Hepatocyte (in vitro differentiated cells): ENCODE data around the gene HSPA12A. TPM values are rescaled to one million over a fixed set of nuclear protein-coding genes. Genes with fewer than 3 reads are reported as not detected.

Source experiments
- DNase-seq: peaks from one replicate; pipeline ENCODE4 v3.0.0-alpha.2; 2016; ENCODE audit warnings: low spot score
- H2AFZ ChIP-seq: fragments of 200-600 bp; sonication (generic); 2 replicates; pipeline ENCODE4 v1.6.0; 2016; ENCODE audit warnings: antibody characterized with exemption, mild to moderate bottlenecking
- H3K27ac ChIP-seq: fragments of 200-600 bp; sonication (generic); 2 replicates; pipeline ENCODE4 v1.5.1; 2016; ENCODE audit warnings: mild to moderate bottlenecking
- H3K27me3 ChIP-seq: fragments of 200-600 bp; sonication (generic); 2 replicates; pipeline ENCODE4 v1.6.1; 2016
- H3K36me3 ChIP-seq: fragments of 200-600 bp; sonication (generic); replicated peaks from 2 replicates; pipeline ENCODE4 v1.5.1; 2016; ENCODE audit warnings: low read depth; ENCODE audit not compliant: insufficient read depth
- H3K4me1 ChIP-seq: fragments of 200-600 bp; sonication (generic); 2 replicates; pipeline ENCODE4 v1.5.1; 2016; ENCODE audit warnings: mild to moderate bottlenecking, moderate library complexity; ENCODE audit not compliant: insufficient read depth
- H3K4me2 ChIP-seq: fragments of 200-600 bp; sonication (generic); 2 replicates; pipeline ENCODE4 v1.6.0; 2016
- H3K4me3 ChIP-seq: fragments of 200-600 bp; sonication (generic); 2 replicates; pipeline ENCODE4 v1.5.1; 2016; ENCODE audit warnings: mild to moderate bottlenecking
- H3K79me2 ChIP-seq: fragments of 200-600 bp; sonication (generic); 2 replicates; pipeline ENCODE4 v1.6.0; 2017; ENCODE audit warnings: mild to moderate bottlenecking
- H3K9me2 ChIP-seq: fragments of 200-600 bp; sonication (generic); replicated peaks from 2 replicates; pipeline ENCODE4 v1.6.0; 2017; ENCODE audit warnings: mild to moderate bottlenecking; ENCODE audit not compliant: insufficient read depth
- H3K9me3 ChIP-seq: fragments of 200-600 bp; sonication (generic); 2 replicates; pipeline ENCODE4 v1.5.1; 2016; ENCODE audit warnings: low read depth, mild to moderate bottlenecking
- H4K20me1 ChIP-seq: fragments of 200-600 bp; sonication (generic); 2 replicates; pipeline ENCODE4 v1.6.0; 2016; ENCODE audit warnings: mild to moderate bottlenecking; ENCODE audit not compliant: insufficient read depth, poor library complexity, severe bottlenecking
- EZH2 ChIP-seq: fragments of 200-600 bp; sonication (generic); IDR thresholded peaks from 2 replicates; pipeline ENCODE4 v1.6.1; 2016; ENCODE audit warnings: antibody characterized with exemption, mild to moderate bottlenecking, borderline replicate concordance
- EZH2phosphoT487 ChIP-seq: fragments of 200-600 bp; sonication (generic); IDR thresholded peaks from one replicate; pipeline ENCODE4 v1.6.1; 2018; ENCODE audit warnings: antibody characterized with exemption, mild to moderate bottlenecking, low read depth, moderate library complexity; ENCODE audit not compliant: unreplicated experiment, severe bottlenecking
- WGBS: methylation state at CpG from one replicate; pipeline ENCODE4 v1.1.6; 2016; ENCODE audit warnings: low lambda C conversion rate; ENCODE audit errors: missing lambda C conversion rate; 5-methylcytosine and 5-hydroxymethylcytosine counted together
- polyA plus RNA-seq: library from polyadenylated mRNA; unstranded; fragments of >200 nt; fragmentation: Nextera tagmentation; extraction: Ambion mirVana; gene quantifications from 2 replicates; pipeline ENCODE4 v1.2.1, GENCODE V29; 2016
- total RNA-seq: library from RNA; depleted of rRNA; stranded (reverse); fragments of >200 nt; gene quantifications from 2 replicates; pipeline ENCODE4 v1.2.3, GENCODE V29; 2014
- TF ChIP-seq, protein P1 (sequence below): fragments of 200-600 bp; sonication (generic); IDR thresholded peaks from 2 replicates; pipeline ENCODE4 v1.5.1; 2016; ENCODE audit warnings: antibody characterized with exemption, mild to moderate bottlenecking; ENCODE audit not compliant: poor library complexity

The HSPA12A gene
- total and polyA plus RNA-seq, 2 experiments from 2014 or later = 8.7 to 9.9 TPM

DNA sequence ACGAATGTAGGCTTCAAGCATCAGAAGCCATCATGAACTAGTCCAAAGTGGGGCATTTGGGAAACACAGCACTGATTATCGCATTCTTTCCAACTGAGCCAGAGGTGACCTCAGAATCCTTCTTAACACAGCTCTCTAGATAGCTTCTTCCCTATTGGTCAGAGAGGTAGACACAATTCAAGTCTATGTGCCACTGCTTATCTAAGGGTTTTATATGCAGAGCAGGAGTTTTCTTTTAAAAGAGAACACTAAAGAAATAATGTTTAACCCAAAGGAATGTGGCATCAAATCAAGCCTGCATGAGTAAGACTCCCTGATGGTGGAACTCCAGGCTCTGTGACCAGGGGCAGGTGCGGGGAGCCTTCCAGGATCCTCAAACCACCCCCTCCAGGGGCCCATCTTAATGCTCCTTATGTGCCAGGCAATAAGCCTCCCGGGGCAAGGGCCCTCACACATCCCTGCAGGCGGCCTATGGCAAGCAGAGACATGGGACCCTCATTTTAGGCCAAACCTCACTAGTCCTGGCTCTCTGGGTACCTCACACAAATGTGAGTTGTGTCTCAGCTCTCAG lies 13.8 kb downstream of the HSPA12A start:
- Histone ChIP-seq H3K4me1 (peaks cover 3% of the 10 kb centered on the region), H3K36me3 (no peaks in the 10 kb centered on the region), H3K79me2 (no peaks in the 10 kb centered on the region), H3K9me3 (no peaks in the 10 kb centered on the region), H3K4me2 (no peak overlapping the region), H3K27ac (no peak overlapping the region), H3K27me3 (no peaks in the 10 kb centered on the region), H3K9me2 (no peaks in the 10 kb centered on the region), H3K4me3 (no peak overlapping the region), H4K20me1 (no peaks in the 10 kb centered on the region), H2AFZ (no peak overlapping the region)
- no peak for TF ChIP-seq EZH2
- TF ChIP-seq, protein P1, sequence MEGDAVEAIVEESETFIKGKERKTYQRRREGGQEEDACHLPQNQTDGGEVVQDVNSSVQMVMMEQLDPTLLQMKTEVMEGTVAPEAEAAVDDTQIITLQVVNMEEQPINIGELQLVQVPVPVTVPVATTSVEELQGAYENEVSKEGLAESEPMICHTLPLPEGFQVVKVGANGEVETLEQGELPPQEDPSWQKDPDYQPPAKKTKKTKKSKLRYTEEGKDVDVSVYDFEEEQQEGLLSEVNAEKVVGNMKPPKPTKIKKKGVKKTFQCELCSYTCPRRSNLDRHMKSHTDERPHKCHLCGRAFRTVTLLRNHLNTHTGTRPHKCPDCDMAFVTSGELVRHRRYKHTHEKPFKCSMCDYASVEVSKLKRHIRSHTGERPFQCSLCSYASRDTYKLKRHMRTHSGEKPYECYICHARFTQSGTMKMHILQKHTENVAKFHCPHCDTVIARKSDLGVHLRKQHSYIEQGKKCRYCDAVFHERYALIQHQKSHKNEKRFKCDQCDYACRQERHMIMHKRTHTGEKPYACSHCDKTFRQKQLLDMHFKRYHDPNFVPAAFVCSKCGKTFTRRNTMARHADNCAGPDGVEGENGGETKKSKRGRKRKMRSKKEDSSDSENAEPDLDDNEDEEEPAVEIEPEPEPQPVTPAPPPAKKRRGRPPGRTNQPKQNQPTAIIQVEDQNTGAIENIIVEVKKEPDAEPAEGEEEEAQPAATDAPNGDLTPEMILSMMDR = no peak
- no peak for TF ChIP-seq EZH2phosphoT487
- 73% methylated on average over 5 of the region's 5 CpGs for WGBS
- DNase-seq = no peak

DNA sequence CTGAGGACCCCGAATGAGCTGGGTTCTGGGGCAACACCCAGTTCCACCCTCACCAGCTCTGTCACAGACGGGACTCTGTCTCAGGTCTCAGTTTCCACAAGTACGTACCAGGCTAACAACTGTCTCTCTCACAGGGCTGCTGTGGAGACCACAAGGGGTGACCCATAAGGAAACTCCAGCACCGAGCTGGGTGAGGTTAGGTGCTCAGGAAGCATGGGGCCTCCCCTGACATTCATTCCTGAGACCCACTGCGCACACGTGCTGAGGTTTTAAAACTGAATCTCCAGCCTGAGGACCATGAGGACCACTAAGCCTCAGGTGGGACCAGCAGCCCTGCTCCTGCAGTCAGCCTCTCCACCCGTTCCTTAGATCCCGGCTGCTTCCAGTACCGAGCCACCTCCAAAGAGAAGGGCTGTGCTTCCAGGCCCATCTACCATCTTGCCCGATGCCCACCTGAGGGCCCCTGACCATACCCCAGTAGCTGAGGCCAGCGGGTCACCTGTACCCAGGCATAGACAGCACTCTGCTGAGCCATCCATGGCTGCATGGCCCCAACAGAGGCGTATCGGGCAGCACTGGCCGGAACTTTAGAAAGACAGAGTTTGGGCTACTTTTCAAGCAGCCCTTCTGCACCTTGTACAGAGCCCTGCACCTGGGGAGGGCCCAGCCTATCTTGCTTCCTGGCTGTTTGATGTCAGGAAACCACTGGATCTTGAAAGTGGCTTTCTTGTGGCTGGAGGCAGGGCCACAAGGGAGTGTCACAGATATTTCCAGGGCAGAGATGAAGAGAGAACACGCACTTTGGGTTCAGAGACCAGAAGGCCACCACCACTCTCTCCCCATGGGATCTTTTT lies 18.7 kb downstream of the HSPA12A start:
- no peak for DNase-seq
- H3K9me2 ChIP-seq = no peaks in the 10 kb centered on the region
- no peak overlapping the region for H2AFZ ChIP-seq
- no peaks in the 10 kb centered on the region for H4K20me1 ChIP-seq
- H3K9me3 ChIP-seq = no peaks in the 10 kb centered on the region
- H3K79me2 ChIP-seq = no peaks in the 10 kb centered on the region
- TF ChIP-seq, protein P1 = no peak
- TF ChIP-seq EZH2phosphoT487 = no peak
- no peak for TF ChIP-seq EZH2
- WGBS = 93% methylated on average over 15 of the region's 15 CpGs
- no peak overlapping the region for H3K4me2 ChIP-seq
- H3K36me3 ChIP-seq = no peaks in the 10 kb centered on the region
- no peaks in the 10 kb centered on the region for H3K27me3 ChIP-seq
- peaks cover 26% of the 10 kb centered on the region for H3K4me1 ChIP-seq
- no peak overlapping the region for H3K27ac ChIP-seq
- H3K4me3 ChIP-seq = no peak overlapping the region

DNA sequence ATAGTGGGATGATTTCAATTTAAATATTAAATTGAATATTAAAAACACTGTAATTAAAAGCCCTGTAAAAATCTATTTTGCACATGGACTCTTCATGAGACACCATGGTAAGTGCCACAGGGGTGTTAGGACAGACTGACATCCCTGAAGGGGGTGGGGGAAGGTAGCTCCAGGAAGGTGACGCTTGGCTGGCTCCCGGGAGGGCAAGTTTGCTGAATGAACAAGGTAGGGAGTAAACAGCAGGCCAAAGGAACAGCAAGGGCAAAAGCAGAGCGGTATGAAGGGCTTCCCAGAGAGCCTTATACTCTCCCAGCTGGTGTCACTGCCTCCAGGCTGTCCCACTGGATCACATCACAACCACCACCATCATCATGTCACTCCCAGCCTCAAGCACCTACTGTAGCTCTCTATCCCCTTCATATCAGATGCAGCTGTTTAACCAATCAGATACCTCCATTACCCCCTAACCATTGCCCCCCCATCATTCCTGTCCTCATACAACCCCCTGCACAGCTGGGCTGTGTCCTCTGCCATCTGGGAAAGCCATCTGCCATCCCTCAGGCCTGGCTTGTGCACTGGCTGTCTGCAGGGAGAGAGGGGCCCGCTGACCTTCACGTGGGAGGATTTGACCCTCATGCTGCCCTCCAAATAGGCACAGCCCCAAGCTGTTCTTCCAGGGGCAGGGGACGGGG lies 19.5 kb downstream of the HSPA12A start:
- Histone ChIP-seq H3K4me1 (peaks cover 26% of the 10 kb centered on the region), H4K20me1 (no peaks in the 10 kb centered on the region), H3K4me3 (no peak overlapping the region), H3K9me3 (no peaks in the 10 kb centered on the region), H3K27ac (no peak overlapping the region), H3K27me3 (no peaks in the 10 kb centered on the region), H3K9me2 (no peaks in the 10 kb centered on the region), H2AFZ (no peak overlapping the region), H3K79me2 (no peaks in the 10 kb centered on the region), H3K36me3 (no peaks in the 10 kb centered on the region), H3K4me2 (no peak overlapping the region)
- TF ChIP-seq, protein P1 = no peak
- TF ChIP-seq EZH2phosphoT487 = no peak
- no peak for TF ChIP-seq EZH2
- 83% methylated on average over 6 of the region's 6 CpGs for WGBS
- no peak for DNase-seq
